GM21786 (cell line): ENCODE measurements around the gene DDT.
"Not testable (repeated sequence)": the region's sequence is repeated elsewhere in the genome, so short reads cannot be mapped to it uniquely, and the experiment has no call there.

Experiments used
- ATAC-seq: cut with Tn5 transposase; IDR thresholded peaks from one replicate; pipeline ENCODE4 v1.9.1; 2021; ENCODE audit not compliant: unreplicated experiment

DDT gene

GRCh38 chr22:23989583-23990244 lies 15.5 kb upstream of the DDT start:
- not testable (repeated sequence) for ATAC-seq

- ATAC-seq, result not testable (repeated sequence)
These were observed 12.4 kb upstream of the DDT start for GRCh38 chr22:23986538-23987178.

DNA sequence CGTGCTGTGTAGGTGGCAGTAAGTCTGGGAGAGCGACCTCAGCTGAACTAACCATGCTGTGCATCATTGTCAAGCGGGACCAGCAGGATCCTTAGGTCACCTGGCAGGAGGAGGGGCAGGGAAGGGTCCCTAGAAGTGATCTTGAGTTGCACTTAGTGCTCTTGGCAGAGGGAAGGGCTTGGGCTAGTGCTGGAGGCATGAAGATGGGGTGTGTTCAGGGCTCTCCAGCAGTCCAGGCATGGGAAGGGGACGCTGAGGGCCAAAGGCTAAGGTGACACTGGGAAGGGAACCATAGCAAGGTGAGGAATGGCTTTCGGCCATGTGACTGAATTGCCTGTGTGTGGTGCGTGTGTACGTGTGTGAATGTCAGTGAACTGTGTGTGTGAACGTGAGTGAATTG lies 11.8 kb upstream of the DDT start:
- not testable (repeated sequence) for ATAC-seq

GRCh38 chr22:23984430-23984829 lies 10.2 kb upstream of the DDT start:
- no peak for ATAC-seq

GRCh38 chr22:23980567-23980966 lies 6.3 kb upstream of the DDT start:
- not testable (repeated sequence) for ATAC-seq

GRCh38 chr22:23979557-23980240 lies 5.5 kb upstream of the DDT start, which contains the start of gene GSTT2:
GSTT2 (plus strand) TSS chr22:23980134.
- ATAC-seq, result not testable (repeated sequence)

DNA sequence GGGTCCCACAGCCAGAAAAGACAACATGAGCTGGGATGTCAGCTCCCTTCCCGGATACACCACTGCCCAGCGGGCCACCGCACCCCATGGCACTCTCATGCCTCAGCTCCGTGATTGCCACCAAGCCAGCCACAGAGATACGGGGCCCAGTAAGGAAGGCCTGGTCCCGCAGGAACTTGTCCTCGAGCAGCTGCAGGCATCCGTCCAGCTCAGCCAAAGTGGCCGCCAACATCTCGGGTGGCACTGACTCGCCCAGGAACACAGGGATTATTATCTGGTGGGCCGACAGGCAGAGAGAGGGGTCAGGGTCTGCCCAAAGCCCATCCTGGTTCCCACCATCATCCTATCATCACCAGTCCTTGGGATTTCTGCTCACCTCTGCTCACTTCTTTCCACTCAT lies 3.1 kb upstream of the DDT start:
- not testable (repeated sequence) for ATAC-seq

DNA sequence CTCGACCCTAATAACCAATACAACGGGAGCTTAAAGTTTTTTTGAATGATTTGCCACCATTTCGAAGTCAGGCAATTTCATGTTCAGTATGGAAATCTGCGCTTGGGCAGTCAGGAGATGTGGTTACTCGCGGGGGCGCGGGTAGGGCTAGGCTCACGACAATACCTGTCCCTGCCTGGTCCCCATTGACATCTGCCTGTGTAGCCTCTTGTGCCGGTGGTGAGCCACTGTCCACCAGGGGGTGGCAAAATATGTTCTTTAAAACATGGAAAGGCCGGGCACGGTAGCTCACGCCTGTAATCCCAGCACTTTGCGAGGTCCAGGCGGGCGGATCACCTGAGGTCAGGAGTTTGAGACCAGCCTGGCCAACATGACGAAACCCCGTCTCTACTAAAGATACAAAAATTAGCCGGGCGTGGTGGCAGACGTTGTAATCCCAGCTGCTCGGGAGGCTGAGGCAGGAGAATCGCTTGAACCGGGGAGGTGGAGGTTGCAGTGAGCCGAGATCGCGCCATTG lies 653 bp upstream of the DDT start:
- not testable (repeated sequence) for ATAC-seq

DNA sequence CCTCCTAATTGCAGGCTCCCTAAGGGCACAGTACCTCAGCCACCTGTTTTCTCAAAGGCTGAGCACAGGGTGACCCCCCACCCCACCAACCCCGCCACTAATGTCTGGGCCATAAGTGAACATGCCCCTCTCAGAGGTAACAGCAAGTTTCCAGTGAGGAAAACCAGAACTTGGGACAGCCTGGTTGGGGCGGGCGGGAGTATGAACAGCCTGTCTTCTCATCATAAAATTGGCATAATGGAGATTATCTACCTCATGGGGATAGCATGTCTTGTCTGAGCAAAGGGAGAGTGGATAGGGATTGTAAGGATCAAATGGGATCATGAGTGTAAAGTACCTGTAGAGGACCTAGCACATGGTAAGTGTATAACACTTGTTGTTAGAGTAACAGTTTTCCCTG lies 2.3 kb downstream of the DDT start:
- ATAC-seq, result not testable (repeated sequence)

DNA sequence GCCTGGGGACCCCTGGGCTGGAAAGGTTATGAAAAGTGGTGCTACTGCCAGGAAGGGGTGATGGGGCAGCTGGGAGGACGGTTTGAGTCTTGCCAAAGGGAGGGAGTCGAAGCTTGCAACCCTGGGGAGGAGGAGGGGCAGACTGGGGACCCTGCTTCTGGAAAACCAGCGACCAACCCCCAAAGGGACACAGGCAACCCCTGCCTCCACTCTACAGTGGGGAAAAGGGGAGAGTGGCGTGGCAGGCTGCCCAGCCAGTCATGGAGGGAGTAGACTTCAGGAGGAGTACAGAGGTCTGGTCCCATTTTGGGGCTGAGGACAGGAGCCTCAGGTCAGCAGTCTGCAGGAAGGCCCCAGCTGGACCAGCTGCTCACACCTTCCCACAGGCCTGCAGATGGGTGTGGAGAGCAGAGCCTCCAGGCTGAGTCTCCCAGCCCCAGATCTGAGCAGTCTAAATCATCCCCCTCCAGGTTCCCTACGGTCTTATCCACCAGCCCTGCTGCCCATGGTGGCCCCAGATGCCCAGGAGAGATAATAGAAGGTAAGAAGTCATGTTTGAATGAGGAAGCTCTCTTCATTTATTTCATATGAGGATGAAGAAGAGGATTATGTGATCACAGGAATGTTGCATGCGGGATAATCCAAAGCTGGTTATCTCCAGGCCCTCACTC lies 3.3 kb downstream of the DDT start:
- no peak for ATAC-seq

- no peak for ATAC-seq
These were observed 4.0 kb downstream of the DDT start for GRCh38 chr22:23970201-23970641.

- ATAC-seq, result no peak
These were observed 5.2 kb downstream of the DDT start for GRCh38 chr22:23969071-23969470.

DNA sequence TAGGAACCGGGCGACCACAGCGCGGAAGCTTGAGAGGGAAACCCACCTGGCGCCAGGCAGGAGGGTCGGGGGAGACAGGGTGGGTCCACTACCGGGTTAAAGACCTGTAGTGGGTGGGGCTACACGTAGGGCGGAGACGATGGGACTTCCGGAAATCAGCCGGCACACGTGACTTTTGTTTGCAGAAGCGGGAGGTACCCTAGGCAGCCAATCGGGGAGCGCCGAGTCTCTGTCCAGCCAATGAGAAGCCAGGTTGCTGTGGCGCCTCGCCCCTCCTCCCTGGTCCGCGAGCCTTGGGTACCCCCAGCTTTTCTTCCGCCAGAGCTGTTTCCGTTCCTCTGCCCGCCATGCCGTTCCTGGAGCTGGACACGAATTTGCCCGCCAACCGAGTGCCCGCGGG lies 7.7 kb downstream of the DDT start, which contains the start of gene DDTL:
Gene DDTL, plus strand, starts transcription at position 321 of the 400 bp plus-strand sequence. Its CDS starts 27 bp downstream, at position 348.
- ATAC-seq, result peak; percentile 94

DNA sequence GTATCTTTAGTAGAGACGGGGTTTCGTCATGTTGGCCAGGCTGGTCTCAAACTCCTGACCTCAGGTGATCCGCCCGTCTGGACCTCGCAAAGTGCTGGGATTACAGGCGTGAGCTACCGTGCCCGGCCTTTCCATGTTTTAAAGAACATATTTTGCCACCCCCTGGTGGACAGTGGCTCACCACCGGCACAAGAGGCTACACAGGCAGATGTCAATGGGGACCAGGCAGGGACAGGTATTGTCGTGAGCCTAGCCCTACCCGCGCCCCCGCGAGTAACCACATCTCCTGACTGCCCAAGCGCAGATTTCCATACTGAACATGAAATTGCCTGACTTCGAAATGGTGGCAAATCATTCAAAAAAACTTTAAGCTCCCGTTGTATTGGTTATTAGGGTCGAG lies 8.1 kb downstream of the DDT start:
- ATAC-seq, result peak; percentile 24

GRCh38 chr22:23961084-23961771 lies 13.0 kb downstream of the DDT start, which contains the start of gene GSTT2B:
GSTT2B (minus strand) TSS chr22:23961195; CDS start chr22:23961131, 64 bp downstream.
- not testable (repeated sequence) for ATAC-seq

- not testable (repeated sequence) for ATAC-seq
These were observed 17.8 kb downstream of the DDT start for GRCh38 chr22:23956301-23956900.

DNA sequence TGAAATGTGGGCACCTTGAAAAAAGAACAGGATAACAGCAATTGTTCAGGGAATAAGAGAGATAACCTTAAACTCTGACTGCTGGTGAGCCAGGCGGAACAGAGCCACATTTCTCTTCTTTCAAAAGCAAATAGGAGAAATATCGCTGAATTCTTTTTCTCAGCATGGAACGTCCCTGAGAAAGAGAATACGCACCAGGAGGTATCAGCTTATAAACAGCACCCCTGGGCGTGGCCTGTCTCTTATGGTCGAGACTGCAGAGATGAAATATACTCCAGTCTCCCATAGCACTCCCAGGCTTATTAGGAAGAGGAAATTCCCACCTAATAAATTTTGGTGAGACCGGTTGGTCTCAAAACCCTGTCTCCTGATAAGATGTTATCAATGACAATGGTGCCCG lies 18.4 kb downstream of the DDT start:
- ATAC-seq, result not testable (repeated sequence)

DNA sequence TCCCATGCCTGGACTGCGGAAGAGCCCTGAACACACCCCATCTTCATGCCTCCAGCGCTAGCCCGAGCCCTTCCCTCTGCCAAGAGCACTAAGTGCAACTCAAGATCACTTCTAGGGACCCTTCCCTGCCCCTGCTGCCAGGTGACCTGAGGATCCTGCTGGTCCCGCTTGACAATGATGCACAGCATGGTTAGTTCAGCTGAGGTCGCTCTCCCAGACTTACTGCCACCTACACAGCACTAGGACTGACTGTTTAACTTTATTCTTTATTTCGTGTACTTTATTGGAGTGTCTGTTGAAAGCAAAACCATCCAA lies 19.3 kb downstream of the DDT start:
- ATAC-seq, result not testable (repeated sequence)

DNA sequence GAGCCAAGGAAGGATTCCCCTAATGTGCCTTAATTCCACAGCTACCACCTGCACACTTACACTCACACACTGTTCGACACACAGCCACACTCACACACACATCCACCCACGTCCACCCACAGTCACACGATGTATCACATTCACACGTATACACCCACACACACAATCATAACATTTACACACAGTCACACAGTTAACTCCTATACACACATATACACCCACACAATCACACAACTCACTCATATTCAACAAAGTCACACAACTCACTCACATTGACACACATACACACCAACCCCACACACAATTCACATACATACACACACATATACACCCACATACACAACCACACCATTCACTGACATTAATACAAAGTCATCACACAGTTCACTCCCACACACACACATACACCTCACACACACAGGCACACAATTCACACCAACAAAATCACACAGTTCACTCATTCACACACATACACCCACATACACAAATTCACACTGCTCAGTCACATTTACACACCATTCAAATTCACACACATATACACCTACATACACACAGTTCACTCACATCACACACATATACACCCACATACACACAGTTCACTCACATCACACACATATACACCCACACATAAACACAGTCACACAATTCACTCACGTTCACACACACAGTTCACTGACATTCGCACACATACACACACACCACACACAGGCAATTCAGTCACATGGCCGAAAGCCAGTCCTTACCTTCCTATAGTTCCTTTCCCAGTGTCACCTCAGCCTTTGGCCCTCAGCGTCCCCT lies 19.8 kb downstream of the DDT start:
- not testable (repeated sequence) for ATAC-seq
